NOMO-1 treated with dmso at 0.1 percent for 144 hours (cell line): ENCODE measurements around the gene CD300LG.
"Not testable (repeated sequence)": the region's sequence is repeated elsewhere in the genome, so short reads cannot be mapped to it uniquely, and the experiment has no call there.

Source experiments
- DNase-seq: peaks from one replicate; lab custom pipeline; 2025; ENCODE audit not compliant: unreplicated experiment; lab: John Stamatoyannopoulos, UW

The CD300LG gene, protein sequence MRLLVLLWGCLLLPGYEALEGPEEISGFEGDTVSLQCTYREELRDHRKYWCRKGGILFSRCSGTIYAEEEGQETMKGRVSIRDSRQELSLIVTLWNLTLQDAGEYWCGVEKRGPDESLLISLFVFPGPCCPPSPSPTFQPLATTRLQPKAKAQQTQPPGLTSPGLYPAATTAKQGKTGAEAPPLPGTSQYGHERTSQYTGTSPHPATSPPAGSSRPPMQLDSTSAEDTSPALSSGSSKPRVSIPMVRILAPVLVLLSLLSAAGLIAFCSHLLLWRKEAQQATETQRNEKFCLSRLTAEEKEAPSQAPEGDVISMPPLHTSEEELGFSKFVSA

GRCh38 chr17:43846963-43847371 lies at the start of gene CD300LG:
TSS of gene CD300LG (plus strand) at chr17:43847176. CDS start at chr17:43847217, 41 bp downstream.
- no peak for DNase-seq

- not testable (repeated sequence) for DNase-seq
Observed at GRCh38 chr17:43798024-43798423, 49.0 kb upstream of the CD300LG start.

DNA sequence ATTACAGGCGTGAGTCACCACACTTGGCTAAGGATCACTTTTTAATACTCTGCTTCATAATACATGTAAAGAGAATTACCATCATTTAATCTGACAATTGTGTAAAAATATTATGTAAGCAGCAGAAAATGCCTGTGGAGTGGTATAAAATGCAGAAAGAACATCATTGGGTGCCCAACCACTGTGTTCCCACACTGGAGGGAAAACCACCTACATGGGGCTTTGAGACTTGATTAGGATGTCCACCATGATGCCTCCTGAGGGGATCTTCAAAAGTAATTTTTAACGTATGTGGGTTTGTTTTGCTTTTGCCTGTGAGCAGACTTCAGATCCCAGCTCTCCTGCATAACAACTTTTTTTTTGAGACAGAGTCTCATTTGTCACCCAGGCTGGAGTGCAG lies 47.9 kb upstream of the CD300LG start:
- no peak for DNase-seq

DNA sequence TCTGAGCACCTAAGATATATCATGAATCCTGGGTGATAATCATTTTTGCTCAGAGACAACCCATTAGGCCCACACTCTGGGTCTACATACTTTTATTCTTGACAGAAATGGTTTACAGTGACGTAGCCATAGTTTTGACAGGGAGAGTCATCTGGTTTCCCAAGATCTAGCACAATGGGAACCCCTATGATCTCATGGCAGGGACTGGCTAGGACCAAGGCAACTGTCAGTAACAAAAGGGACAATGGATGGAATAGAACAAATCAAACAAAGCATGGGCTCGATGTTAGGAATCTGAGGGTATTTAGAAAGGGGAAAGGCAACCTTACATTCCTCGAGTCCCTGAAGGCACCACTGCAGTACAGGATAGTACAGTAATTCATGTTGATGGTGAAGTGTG lies 46.2 kb upstream of the CD300LG start:
- DNase-seq = no peak

DNA sequence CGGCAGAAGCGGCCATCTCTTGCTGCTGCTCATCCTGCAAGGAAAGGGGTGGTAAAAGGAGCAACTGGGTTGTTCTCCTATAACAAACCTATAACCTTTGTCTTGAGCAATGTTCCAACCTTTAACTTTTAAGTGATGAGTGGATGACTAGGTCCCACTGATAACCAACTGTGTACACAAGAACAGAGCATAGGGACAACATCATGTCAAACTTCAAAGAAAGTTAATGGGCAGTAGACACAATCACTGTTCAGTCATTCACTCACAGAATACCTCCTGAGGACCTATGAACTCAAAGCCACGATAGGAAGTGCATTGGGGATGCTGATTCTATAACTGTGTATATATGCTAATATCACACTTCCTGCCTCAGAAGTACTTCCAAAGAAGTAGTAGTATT lies 45.1 kb upstream of the CD300LG start:
- no peak for DNase-seq

DNA sequence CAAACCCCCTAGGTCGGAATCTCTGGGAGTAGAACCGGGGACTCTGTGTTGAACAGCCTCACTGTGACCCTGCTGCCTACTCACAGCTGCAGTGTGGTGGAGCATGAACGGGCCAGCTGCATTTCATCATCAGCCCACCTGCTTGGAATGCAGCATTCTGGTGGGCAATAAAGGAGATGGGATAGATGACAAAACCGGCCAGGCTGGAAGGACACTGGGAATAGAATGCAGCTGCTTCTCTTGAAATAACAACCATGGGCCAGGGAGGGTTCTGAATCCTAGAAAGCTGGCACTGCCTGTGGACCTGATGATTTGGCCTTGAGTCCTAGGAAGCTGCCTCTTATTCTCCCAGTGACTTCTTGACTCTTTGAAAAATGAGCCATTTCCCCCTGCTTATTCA lies 43.2 kb upstream of the CD300LG start:
- no peak for DNase-seq

- DNase-seq = no peak
Observed at GRCh38 chr17:43805117-43805516, 41.9 kb upstream of the CD300LG start.

GRCh38 chr17:43808076-43808475 lies 38.9 kb upstream of the CD300LG start:
- no peak for DNase-seq

GRCh38 chr17:43809121-43809520 lies 37.9 kb upstream of the CD300LG start:
- DNase-seq = no peak

- no peak for DNase-seq
Observed at GRCh38 chr17:43810226-43810715, 36.7 kb upstream of the CD300LG start.

GRCh38 chr17:43810823-43811222 lies 36.2 kb upstream of the CD300LG start:
- DNase-seq = no peak

GRCh38 chr17:43812396-43813265 lies 34.3 kb upstream of the CD300LG start:
- DNase-seq = no peak

- DNase-seq = no peak
Observed at GRCh38 chr17:43813386-43813785, 33.6 kb upstream of the CD300LG start.

DNA sequence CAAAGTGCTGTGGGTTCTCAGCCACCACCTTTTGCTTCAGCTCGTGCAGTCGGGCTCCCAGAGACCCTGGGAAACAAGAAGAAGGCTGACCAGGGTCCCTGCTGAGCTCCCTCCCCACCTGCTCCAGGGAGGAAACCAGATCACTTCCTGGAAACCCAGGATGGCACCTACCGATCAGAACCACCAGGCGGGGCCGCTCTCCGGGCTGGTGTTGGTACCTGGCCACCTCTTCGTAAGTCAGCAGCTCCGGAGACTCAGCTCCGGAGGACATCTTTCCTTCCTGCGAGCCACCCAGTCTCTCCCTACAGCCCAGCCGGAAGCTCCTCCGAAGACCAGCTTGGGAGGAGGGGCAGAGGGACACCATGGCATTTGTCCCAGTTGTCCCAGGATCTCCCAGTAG lies 33.0 kb upstream of the CD300LG start:
- no peak for DNase-seq

DNA sequence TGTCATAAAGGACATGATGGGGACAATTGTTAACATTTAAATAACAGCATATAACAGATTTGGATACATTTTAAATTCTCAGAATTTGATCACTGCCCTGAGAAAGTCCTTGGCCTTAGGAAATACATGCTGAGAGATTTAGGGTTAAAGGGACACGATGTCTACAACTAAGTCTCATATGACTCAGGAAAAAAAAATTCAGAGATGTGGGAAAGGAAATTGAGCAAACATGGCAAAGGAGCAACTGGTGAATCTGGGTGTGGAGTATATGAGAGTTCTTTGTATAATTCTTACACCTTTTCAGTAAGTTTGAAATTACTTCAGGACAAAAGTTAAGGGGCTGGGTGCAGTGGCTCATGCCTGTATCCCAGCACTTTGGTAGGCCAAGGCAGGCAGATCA lies 32.3 kb upstream of the CD300LG start:
- DNase-seq = no peak

DNA sequence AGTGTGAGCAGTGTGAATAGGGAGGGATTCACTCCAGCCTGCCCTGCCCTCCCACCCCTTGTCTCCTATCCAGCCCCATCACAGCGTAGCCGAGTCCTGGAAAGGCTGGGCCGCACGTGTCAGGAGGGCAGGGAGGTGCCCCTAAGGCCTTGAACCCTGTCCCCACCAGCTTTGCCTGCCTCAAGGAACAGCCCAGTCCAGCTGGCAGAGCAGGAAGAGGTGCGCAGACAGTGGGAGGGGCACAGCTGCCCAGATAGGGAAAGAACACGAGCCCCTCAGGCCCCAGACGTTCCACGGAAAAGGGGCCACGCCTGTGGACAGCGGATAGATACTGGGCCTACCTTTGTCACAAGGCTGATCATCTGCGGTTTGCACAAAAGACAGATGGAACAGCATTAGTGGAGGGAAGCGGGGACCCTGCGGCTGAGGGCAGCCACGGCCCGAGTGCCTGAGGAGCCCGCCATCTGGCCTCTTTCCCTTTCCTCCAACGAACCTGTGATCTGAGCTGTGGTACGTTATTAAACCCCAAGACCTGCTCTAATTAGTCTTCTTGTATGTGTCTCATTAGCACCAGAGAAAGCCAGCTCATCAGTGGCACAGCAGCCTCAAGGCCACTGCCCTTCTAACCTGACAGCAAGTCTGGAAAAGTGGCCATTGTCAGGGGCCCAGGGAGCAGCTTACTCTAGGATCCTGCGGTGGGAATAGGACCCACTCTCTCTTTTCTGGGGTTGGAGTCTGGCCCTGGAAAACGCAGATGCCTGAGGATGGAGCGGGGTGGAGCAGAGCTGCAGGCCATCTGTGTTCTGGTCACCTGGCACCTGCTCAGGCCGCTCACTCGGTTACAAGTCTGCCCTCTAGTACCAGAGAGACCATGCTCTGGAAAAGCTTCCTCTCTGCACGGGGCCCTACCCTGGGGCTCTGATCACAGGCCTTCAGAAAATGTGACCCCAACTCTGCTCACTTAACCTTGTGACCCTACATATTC lies 30.3 kb upstream of the CD300LG start:
- DNase-seq = no peak

GRCh38 chr17:43817826-43818225 lies 29.1 kb upstream of the CD300LG start:
- DNase-seq = no peak

DNA sequence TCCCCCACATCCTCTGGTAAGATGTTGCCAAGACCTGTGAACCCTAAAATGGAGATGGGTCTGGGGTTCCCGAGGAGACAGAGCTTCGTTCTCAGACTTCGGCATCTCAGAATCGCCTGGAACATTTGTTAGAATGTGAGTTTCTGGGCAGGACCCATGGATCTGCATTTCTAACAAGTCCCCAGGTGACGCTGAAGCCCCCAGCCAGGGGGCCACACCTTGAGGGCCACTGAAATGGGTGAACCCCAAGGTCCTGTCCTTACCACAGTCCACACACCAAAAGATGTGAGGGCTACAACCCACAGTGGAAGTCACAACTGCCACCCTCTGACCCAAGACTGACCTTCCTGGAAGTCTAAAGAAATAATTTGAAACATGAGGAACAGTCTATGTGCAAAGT lies 28.0 kb upstream of the CD300LG start:
- no peak for DNase-seq

- DNase-seq = no peak
Observed at GRCh38 chr17:43820759-43821158, 26.2 kb upstream of the CD300LG start.

- DNase-seq = no peak
Observed at GRCh38 chr17:43822570-43823190, 24.3 kb upstream of the CD300LG start.
